ENCODE measurements around the gene CHAF1A.

DNA sequence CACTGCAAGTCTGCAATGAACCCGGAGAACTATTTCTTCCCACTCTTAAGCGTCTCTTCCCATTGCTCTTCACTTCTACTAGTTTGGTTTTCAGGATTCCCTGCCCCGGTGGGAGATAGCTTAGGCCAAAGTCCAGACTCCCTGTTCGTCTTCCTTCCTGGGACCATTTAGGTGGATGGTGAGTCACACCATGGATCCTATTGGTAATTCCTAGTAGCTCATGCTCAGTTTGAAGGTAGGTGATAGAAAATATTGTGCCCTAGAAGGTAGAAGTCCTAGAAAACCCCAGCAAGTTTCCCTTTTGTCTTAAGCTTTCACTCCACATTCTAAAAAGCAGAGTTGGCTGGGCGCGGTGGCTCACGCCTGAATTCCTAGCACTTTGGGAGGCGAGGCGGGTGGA, 13.8 kb downstream of the CHAF1A start:
- TF ChIP-seq MXI1 (conservative IDR thresholded peaks at IDR 0.05; ENCODE audit: poor library complexity, severe bottlenecking) (no peak), CTCF (IDR thresholded peaks at IDR 0.05; ENCODE audit: poor library complexity, severe bottlenecking) (no peak), RAD21 (conservative IDR thresholded peaks at IDR 0.05) (no peak), REST (IDR thresholded peaks at IDR 0.05; ENCODE audit: borderline replicate concordance) (no peak), POLR2AphosphoS5 (IDR thresholded peaks at IDR 0.05) (no peak), EP300 (conservative IDR thresholded peaks at IDR 0.05; ENCODE audit: poor library complexity, severe bottlenecking) (no peak), EZH2 (IDR thresholded peaks at IDR 0.05; ENCODE audit: borderline replicate concordance, insufficient read depth, low read length, poor library complexity, severe bottlenecking) (no peak), TAF1 (IDR thresholded peaks at IDR 0.05; ENCODE audit: low read depth) (no peak)
